CD4-positive, alpha-beta memory T cell (primary cell): ENCODE results near the gene TEKT2. TPM values are rescaled to one million over a fixed set of nuclear protein-coding genes. Genes with fewer than 3 reads are reported as not detected.

Source experiments
- CTCF ChIA-PET: fragments of 350-600 bp; sonication (Branson Sonifier 250); formaldehyde crosslinking; loops from one replicate; lab custom pipeline; 2021; ENCODE audit warnings: inconsistent platforms; ENCODE audit not compliant: partially characterized antibody; lab: Charles Lee
- POLR2A ChIA-PET: fragments of 350-600 bp; sonication (Branson Sonifier 250); formaldehyde crosslinking; loops from one replicate; lab custom pipeline; 2021; ENCODE audit not compliant: partially characterized antibody; lab: Charles Lee
- DNase-seq, 5 donors: peaks; one replicate each; pipeline versions ENCODE4 v3.0.0 to v3.0.0-alpha.2; 2020 to 2022; ENCODE audit warnings: mixed read lengths in 1 of 5
- H3K27ac ChIP-seq: one replicate; pipeline ENCODE4 v1.7.0; 2013; ENCODE audit warnings: low read depth, low read length
- H3K27me3 ChIP-seq: 2 replicates; pipeline ENCODE4 v1.7.0; 2013; ENCODE audit warnings: mild to moderate bottlenecking, low read length, moderate library complexity; ENCODE audit not compliant: insufficient read depth
- H3K36me3 ChIP-seq: 2 replicates; pipeline ENCODE4 v1.7.0; 2013; ENCODE audit warnings: mild to moderate bottlenecking, low read length, moderate library complexity; ENCODE audit not compliant: insufficient read depth
- H3K4me1 ChIP-seq: 2 replicates; pipeline ENCODE4 v1.7.0; 2013; ENCODE audit warnings: mild to moderate bottlenecking, low read length, moderate library complexity; ENCODE audit not compliant: insufficient read depth
- H3K4me3 ChIP-seq, 2 donors: one replicate each; pipeline ENCODE4 v1.7.0; 2013; ENCODE audit warnings: low read length in 2 of 2, mild to moderate bottlenecking in 1 of 2
- H3K9me3 ChIP-seq, 2 donors: one replicate each; pipeline ENCODE4 v1.7.0; 2013; ENCODE audit warnings: low read length in 2 of 2, control low read depth in 1 of 2; ENCODE audit not compliant: control insufficient read depth in 1 of 2
- H3K27ac Mint-ChIP-seq, 7 donors: one replicate each; pipeline ENCODE4 v1.8.0; 2020 to 2021; ENCODE audit warnings: mixed read lengths in 7 of 7, mild to moderate bottlenecking in 6 of 7, inconsistent platforms in 3 of 7, moderate library complexity in 3 of 7
- H3K27me3 Mint-ChIP-seq, 2 donors: one replicate each; pipeline ENCODE4 v1.8.0; 2020 to 2021; ENCODE audit warnings: mixed read lengths in 2 of 2
- H3K36me3 Mint-ChIP-seq, 2 donors: one replicate each; pipeline ENCODE4 v1.8.0; 2020 to 2021; ENCODE audit warnings: mixed read lengths in 2 of 2, inconsistent platforms in 1 of 2, mild to moderate bottlenecking in 1 of 2
- H3K4me1 Mint-ChIP-seq, 4 donors: one replicate each; pipeline ENCODE4 v1.8.0; 2020 to 2021; ENCODE audit warnings: mixed read lengths in 4 of 4, mild to moderate bottlenecking in 1 of 4
- H3K4me3 Mint-ChIP-seq, 8 donors: one replicate each; pipeline ENCODE4 v1.8.0; 2020 to 2021; ENCODE audit warnings: mixed read lengths in 8 of 8, mild to moderate bottlenecking in 7 of 8, moderate library complexity in 6 of 8, inconsistent platforms in 3 of 8
- H3K9me3 Mint-ChIP-seq, 8 donors: one replicate each; pipeline ENCODE4 v1.8.0; 2020 to 2021; ENCODE audit warnings: mixed read lengths in 8 of 8, mild to moderate bottlenecking in 5 of 8, inconsistent platforms in 3 of 8, moderate library complexity in 1 of 8
- intact Hi-C: fragments of 100-400 bp; cut with micrococcal nuclease; formaldehyde crosslinking; loops from one replicate; pipeline ENCODE4 v1.15.1; 2023
- polyA plus RNA-seq, 2 donors: library from polyadenylated mRNA; unstranded; fragments of 300-500 nt; fragmentation: Illumina TruSeq; gene quantifications; one replicate each; pipeline ENCODE4 v1.2.3, GENCODE V29; 2021
- total RNA-seq, 2 experiments: library from RNA; stranded (reverse); gene quantifications; one replicate each; pipeline ENCODE4 v1.2.3, GENCODE V29; 2021

TEKT2 gene
- total and polyA plus RNA-seq, 4 experiments from 2014 or later, result not detected

- ChIA-PET POLR2A (no interaction called here), CTCF (no interaction called here)
- Histone ChIP-seq H3K27me3 (no peaks in the 10 kb centered on the region), H3K4me1 (no peaks in the 10 kb centered on the region), H3K4me3 (no peak overlapping the region), H3K27ac (no peak overlapping the region), H3K9me3 (no peaks in the 10 kb centered on the region), H3K36me3 (no peaks in the 10 kb centered on the region)
- no peak overlapping the region for H3K4me3 Mint-ChIP-seq
- no peak overlapping the region for H3K27ac Mint-ChIP-seq
- H3K9me3 Mint-ChIP-seq, result no peaks in the 10 kb centered on the region
- intact Hi-C loops, result no loop called here
- H3K36me3 Mint-ChIP-seq, result no peaks in the 10 kb centered on the region
- no peak for DNase-seq
- peaks cover 14 to 27% of the 10 kb centered on the region in 2 donors for H3K27me3 Mint-ChIP-seq
- peaks cover 0 to 2% (median 0%) of the 10 kb centered on the region in 4 donors for H3K4me1 Mint-ChIP-seq
These were observed 1.9 kb upstream of the TEKT2 start for GRCh38 chr1:36081926-36082485.

DNA sequence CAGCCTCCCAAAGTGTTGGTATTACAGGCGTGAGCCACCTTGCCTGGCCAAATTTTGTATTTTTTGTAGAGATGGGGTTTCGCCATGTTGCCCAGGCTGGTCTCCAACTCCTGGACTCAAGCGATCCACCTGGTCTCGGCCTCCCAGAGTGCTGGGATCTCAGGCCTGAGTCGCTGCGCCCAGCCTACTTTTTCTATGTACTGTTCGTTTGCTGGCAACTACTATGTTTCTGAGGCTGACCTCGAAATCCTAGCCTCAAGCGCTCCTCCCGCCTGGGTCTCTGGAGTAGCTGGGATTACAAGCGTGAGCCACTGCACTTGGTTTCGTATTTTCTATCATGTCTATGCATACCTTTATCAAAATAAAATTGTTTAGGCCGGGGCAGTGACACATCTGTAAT lies 675 bp upstream of the TEKT2 start:
- H3K4me3 Mint-ChIP-seq, result no peak overlapping the region
- CTCF ChIA-PET, result no interaction called here
- no peaks in the 10 kb centered on the region for H3K9me3 Mint-ChIP-seq

DNA sequence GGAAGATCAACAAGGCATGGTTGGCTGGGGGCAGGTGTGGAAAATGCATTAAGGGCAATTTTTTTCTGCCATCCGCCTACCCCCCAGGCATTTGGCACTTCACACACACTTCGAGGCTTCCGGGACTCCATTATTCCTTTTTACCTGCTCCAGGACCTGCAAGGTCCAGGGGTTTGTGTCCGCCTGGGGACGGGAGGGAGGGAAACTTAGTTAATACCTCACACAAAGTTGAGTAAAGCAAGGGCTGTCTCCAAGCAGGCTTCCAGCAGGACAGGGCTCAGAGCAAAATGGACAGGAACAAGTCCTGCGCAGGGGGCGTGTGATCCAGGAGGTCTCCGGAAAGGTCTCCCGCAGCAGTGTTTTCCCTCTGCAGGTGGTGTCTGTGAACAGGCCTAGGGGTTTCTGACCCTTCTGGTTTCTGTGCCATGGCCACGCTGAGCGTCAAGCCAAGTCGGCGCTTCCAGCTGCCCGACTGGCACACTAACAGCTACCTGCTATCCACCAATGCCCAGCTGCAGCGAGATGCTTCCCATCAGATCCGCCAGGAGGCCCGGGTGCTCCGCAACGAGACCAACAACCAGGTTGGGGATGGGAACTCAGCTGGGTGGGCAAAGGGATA lies 712 bp downstream of the TEKT2 start:
- H3K4me1 Mint-ChIP-seq, result peaks cover 5 to 11% (median 6%) of the 10 kb centered on the region in 4 donors
- peak overlapping the region in 1 of 8 donors; percentile 31 for H3K4me3 Mint-ChIP-seq
- intact Hi-C loops, result loop anchor here (5.0 kb wide), 1 partner anchor 303 kb away; the partner anchor contains the start of gene STK40
- no peak for DNase-seq
- H3K9me3 Mint-ChIP-seq, result no peaks in the 10 kb centered on the region
- H3K9me3 ChIP-seq, result no peaks in the 10 kb centered on the region
- ChIA-PET POLR2A (no interaction called here), CTCF (no interaction called here)
- H3K27me3 Mint-ChIP-seq, result peaks cover 12 to 24% of the 10 kb centered on the region in 2 donors
- no peak overlapping the region for H3K27ac ChIP-seq
- no peaks in the 10 kb centered on the region for H3K36me3 ChIP-seq
- H3K27ac Mint-ChIP-seq, result peak overlapping the region in 2 of 7 donors; percentile 15 to 40
- H3K4me3 ChIP-seq, result no peak overlapping the region
- H3K27me3 ChIP-seq, result no peaks in the 10 kb centered on the region
- H3K36me3 Mint-ChIP-seq, result peaks cover 0 to 4% of the 10 kb centered on the region in 2 donors
- H3K4me1 ChIP-seq, result peaks cover 9% of the 10 kb centered on the region

More for the DNA sequence above, 675 bp upstream of the TEKT2 start:
- H3K36me3 ChIP-seq, result no peaks in the 10 kb centered on the region
- Mint-ChIP-seq H3K36me3 (no peaks in the 10 kb centered on the region), H3K27me3 (peaks cover 14 to 27% of the 10 kb centered on the region in 2 donors), H3K27ac (no peak overlapping the region), H3K4me1 (peaks cover 0 to 4% (median under 1%) of the 10 kb centered on the region in 4 donors)
- peaks cover 2% of the 10 kb centered on the region for H3K4me1 ChIP-seq
- no peak overlapping the region for H3K27ac ChIP-seq
- DNase-seq, result no peak
- H3K9me3 ChIP-seq, result no peaks in the 10 kb centered on the region
- H3K27me3 ChIP-seq, result no peaks in the 10 kb centered on the region
- intact Hi-C loops, result no loop called here
- POLR2A ChIA-PET, result no interaction called here
- no peak overlapping the region for H3K4me3 ChIP-seq

DNA sequence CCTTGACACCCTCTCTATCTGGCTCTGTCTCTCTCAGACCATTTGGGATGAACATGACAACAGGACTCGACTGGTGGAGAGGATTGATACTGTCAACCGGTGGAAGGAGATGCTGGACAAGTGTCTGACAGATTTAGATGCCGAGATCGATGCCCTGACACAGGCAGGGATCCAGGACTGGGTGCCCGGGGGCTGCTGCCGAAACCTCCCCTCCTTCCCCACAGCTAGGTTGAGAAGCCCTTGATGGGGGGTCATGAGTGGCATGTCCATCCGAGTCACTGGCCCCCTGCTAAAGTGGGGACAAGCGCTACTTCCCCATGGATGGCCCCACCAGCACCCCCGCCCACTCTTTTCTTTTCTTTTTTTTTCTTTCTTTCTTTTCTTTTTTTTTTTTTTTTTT lies 1.2 kb downstream of the TEKT2 start:
- Histone ChIP-seq H3K4me1 (peaks cover 14% of the 10 kb centered on the region), H3K36me3 (no peaks in the 10 kb centered on the region), H3K27ac (no peak overlapping the region), H3K27me3 (no peaks in the 10 kb centered on the region), H3K4me3 (no peak overlapping the region), H3K9me3 (no peaks in the 10 kb centered on the region)
- Mint-ChIP-seq H3K36me3 (peaks cover 0 to 6% of the 10 kb centered on the region in 2 donors), H3K9me3 (no peaks in the 10 kb centered on the region), H3K4me3 (no peak overlapping the region), H3K27ac (peak overlapping the region in 1 of 7 donors; percentile 40), H3K27me3 (peaks cover 12 to 23% of the 10 kb centered on the region in 2 donors), H3K4me1 (peaks cover 9 to 16% (median 11%) of the 10 kb centered on the region in 4 donors)
- ChIA-PET CTCF (no interaction called here), POLR2A (no interaction called here)
- intact Hi-C loops, result loop anchor here (5.0 kb wide), 1 partner anchor 302 kb away; the partner anchor contains the start of gene STK40
- no peak for DNase-seq

GRCh38 chr1:36085686-36086526 lies 2.0 kb downstream of the TEKT2 start:
- Histone ChIP-seq H3K4me1 (peaks cover 18% of the 10 kb centered on the region), H3K27ac (no peak overlapping the region), H3K9me3 (no peaks in the 10 kb centered on the region), H3K36me3 (no peaks in the 10 kb centered on the region), H3K27me3 (no peaks in the 10 kb centered on the region), H3K4me3 (no peak overlapping the region)
- POLR2A ChIA-PET, result no interaction called here
- H3K27ac Mint-ChIP-seq, result peak overlapping the region in 1 of 7 donors; percentile 44
- intact Hi-C loops, result loop anchor here (5.0 kb wide), 1 partner anchor 301 kb away; the partner anchor contains the start of gene STK40
- H3K4me1 Mint-ChIP-seq, result peaks cover 10 to 19% (median 12%) of the 10 kb centered on the region in 4 donors
- no peaks in the 10 kb centered on the region for H3K9me3 Mint-ChIP-seq
- H3K27me3 Mint-ChIP-seq, result peaks cover 10 to 19% of the 10 kb centered on the region in 2 donors
- CTCF ChIA-PET, result no interaction called here
- DNase-seq, result no peak
- H3K4me3 Mint-ChIP-seq, result peak overlapping the region in 3 of 8 donors; percentile 43 to 48 (median 46)
- peaks cover 0 to 6% of the 10 kb centered on the region in 2 donors for H3K36me3 Mint-ChIP-seq

DNA sequence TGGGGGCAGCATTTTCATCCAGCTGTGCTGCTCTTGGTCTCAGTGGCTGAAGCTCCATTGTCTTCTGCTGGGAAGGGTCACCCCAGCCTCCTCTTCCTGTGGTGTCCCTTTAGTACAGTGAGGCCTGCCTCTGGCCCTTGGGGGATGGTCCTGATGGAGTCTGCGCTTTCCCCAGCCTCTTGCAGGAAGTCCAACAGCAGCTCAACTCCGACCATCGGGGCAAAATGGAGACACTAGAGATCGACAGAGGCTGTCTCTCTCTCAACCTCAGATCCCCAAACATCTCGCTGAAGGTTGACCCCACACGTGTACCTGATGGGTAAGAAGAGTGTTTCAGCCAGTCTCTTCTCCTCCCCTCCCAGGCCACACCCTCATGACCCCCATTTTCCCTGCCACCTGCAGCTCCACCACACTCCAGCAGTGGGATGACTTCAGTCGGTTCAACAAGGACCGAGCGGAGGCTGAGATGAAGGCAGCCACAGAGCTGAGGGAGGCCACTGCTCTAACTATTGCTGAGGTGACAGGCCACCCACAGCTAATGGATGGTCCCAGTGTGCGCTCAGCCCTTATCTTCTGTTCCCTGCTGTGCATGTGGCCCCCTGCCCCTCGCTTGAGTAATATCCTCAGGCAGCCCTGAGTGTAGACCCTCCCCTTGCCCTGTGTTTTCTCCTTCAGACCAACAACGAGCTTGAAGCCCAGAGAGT lies 2.8 kb downstream of the TEKT2 start:
- peaks cover 10 to 21% (median 15%) of the 10 kb centered on the region in 4 donors for H3K4me1 Mint-ChIP-seq
- no peak for DNase-seq
- intact Hi-C loops, result loop anchor here (5.0 kb wide), 1 partner anchor 301 kb away; the partner anchor contains the start of gene STK40
- peaks cover 10 to 19% of the 10 kb centered on the region in 2 donors for H3K27me3 Mint-ChIP-seq
- no peak overlapping the region for H3K27ac ChIP-seq
- peak overlapping the region in 4 of 8 donors; percentile 46 to 73 (median 59) for H3K4me3 Mint-ChIP-seq
- ChIA-PET CTCF (interaction anchor here (1.1 kb wide), 1 partner anchor 101 kb away, joined by 3 read pairs; no protein-coding TSS in a partner anchor), POLR2A (interaction anchor here (1.1 kb wide), 1 partner anchor 156 kb away, joined by 10 read pairs; the partner anchor contains the start of gene AGO3)
- H3K4me1 ChIP-seq, result peaks cover 18% of the 10 kb centered on the region
- H3K27me3 ChIP-seq, result no peaks in the 10 kb centered on the region
- no peaks in the 10 kb centered on the region for H3K9me3 Mint-ChIP-seq
- peak overlapping the region in 3 of 7 donors; percentile 24 to 75 (median 42) for H3K27ac Mint-ChIP-seq
- H3K36me3 ChIP-seq, result peaks cover 5% of the 10 kb centered on the region
- H3K9me3 ChIP-seq, result no peaks in the 10 kb centered on the region
- H3K36me3 Mint-ChIP-seq, result peaks cover 0 to 9% of the 10 kb centered on the region in 2 donors
- no peak overlapping the region for H3K4me3 ChIP-seq
